HG02623 (cell line): ENCODE measurements around the gene MRGPRX4.
"Not testable (repeated sequence)": the region's sequence is repeated elsewhere in the genome, so short reads cannot be mapped to it uniquely, and the experiment has no call there.

Experiments used
- ATAC-seq: cut with Tn5 transposase; IDR thresholded peaks from one replicate; pipeline ENCODE4 v1.9.1; 2021; ENCODE audit warnings: moderate library complexity; ENCODE audit not compliant: unreplicated experiment

The MRGPRX4 gene

GRCh38 chr11:18172666-18173065 lies at the start of gene MRGPRX4:
Gene MRGPRX4 (plus strand): TSS chr11:18172837. CDS start chr11:18173257, 420 bp downstream.
- ATAC-seq = no peak

- ATAC-seq = not testable (repeated sequence)
These were observed 41.5 kb upstream of the MRGPRX4 start for GRCh38 chr11:18131115-18131514.

GRCh38 chr11:18132341-18132740 lies 40.3 kb upstream of the MRGPRX4 start, which contains the start of gene MRGPRX3:
Gene MRGPRX3 (plus strand): TSS chr11:18132571. CDS start chr11:18137203, 4,632 bp downstream.
- no peak for ATAC-seq

- no peak for ATAC-seq
These were observed 37.3 kb upstream of the MRGPRX4 start for GRCh38 chr11:18135308-18135707.

GRCh38 chr11:18137186-18137800 lies 35.3 kb upstream of the MRGPRX4 start:
- no peak for ATAC-seq

DNA sequence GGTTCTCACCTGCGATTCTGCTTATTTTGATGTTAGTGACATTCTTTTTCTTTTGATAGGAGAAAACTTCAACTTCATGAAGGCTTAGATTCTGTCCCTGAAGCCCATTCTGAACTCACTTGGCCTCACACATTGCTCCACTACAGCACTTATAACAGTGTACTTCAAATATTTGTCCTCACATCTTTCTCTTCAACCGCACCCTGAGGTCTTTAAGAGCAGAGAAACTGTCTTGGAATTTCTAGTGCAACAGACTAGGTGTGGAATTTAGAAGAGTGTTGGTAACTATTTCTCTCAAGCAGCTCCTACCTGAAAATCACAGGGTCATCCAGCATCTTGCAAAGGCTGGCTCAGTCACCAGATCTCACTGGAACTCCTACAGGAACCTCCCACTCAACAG lies 32.5 kb upstream of the MRGPRX4 start:
- ATAC-seq = no peak

DNA sequence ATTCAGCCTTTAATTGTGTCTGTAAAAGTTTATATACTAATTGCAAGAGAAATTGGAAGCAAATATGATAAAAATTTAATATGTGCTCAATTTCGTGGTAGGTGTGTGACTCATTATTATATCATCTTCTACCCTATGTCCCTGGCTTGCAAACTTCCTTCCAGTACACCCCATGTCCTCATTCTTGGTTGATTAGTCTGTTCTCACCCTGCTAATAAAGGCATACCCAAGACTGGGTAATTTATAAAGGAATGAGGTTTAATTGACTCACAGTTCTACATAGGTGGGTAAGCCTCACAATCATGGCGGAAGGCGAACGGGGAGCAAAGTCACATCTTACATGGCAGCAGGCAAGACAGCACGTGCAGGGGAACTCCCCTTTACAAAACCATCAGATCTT lies 28.4 kb upstream of the MRGPRX4 start:
- ATAC-seq = no peak

- ATAC-seq = no peak
These were observed 27.6 kb upstream of the MRGPRX4 start for GRCh38 chr11:18145025-18145424.

DNA sequence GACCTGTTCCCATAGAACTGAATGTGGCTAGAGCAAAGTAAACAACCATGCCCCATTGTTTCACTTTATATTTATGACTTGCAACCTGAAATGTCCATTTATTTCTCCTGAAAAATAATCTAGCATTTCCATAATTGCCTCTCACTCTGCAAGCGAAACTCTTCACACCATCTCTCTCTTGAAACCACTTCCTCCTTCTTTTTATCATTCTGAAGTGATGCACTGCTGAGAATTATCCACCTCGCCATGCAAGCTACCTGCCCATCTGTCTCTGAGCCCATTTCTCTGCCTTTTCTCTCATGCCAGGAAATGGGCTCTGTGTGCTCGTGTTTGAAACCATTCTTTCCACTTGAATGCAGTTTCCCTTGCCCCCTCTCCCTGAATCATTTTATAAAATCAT lies 26.8 kb upstream of the MRGPRX4 start:
- no peak for ATAC-seq

GRCh38 chr11:18151581-18151980 lies 21.1 kb upstream of the MRGPRX4 start:
- no peak for ATAC-seq

DNA sequence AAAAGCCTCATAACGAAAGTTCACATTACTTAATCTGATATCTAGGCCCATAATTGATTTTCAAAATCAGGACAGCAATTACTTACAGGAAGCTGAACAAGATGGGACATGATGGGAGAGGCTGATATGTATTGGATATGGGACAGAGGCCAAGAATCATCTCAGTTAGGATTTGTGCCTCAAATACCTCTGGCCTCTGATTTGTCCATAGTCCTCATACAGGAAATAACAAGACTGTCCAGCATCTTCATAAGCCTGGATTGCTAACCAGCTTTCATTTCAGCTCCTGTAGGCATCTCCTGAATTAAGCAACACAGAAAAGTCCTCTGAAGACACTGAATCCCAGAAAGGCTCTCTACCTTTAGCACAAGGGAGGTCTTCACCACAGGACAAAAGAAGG lies 4.3 kb upstream of the MRGPRX4 start:
- ATAC-seq = no peak

DNA sequence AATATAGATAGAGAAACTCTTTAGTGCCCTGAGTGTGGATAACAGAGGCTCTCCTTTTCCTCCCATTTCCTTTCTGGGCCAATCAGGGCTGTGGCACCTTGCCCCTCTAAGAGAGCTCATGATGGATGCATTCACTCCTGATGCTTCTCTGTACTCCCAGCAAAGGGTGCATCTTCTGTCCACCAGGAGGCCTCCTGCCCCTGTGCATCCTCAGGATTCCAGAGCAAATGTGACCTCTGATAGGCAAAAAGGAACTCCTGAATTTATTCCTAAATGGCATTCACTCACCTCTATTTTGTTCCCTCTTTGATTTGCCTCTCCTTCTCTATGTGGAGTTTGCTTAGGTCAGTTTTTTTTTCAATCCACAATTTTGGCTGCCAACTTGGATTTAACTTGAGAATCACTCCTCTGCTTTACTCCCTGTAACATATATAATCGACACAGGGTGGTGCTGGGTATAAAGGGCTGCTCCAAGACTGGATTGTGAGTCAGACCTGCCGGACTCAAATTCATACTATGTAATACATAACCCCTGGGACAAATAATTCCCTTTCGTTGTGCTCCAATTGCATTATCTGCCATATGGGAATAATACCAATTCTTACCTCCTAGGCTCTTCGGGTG lies 1.1 kb upstream of the MRGPRX4 start:
- ATAC-seq = no peak

DNA sequence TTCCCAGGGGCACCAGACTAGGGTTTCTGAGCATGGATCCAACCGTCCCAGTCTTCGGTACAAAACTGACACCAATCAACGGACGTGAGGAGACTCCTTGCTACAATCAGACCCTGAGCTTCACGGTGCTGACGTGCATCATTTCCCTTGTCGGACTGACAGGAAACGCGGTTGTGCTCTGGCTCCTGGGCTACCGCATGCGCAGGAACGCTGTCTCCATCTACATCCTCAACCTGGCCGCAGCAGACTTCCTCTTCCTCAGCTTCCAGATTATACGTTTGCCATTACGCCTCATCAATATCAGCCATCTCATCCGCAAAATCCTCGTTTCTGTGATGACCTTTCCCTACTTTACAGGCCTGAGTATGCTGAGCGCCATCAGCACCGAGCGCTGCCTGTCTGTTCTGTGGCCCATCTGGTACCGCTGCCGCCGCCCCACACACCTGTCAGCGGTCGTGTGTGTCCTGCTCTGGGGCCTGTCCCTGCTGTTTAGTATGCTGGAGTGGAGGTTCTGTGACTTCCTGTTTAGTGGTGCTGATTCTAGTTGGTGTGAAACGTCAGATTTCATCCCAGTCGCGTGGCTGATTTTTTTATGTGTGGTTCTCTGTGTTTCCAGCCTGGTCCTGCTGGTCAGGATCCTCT lies 709 bp downstream of the MRGPRX4 start:
- ATAC-seq = no peak

GRCh38 chr11:18188796-18189195 lies 16.2 kb downstream of the MRGPRX4 start:
- no peak for ATAC-seq

GRCh38 chr11:18189476-18190245 lies 17.0 kb downstream of the MRGPRX4 start:
- not testable (repeated sequence) for ATAC-seq

DNA sequence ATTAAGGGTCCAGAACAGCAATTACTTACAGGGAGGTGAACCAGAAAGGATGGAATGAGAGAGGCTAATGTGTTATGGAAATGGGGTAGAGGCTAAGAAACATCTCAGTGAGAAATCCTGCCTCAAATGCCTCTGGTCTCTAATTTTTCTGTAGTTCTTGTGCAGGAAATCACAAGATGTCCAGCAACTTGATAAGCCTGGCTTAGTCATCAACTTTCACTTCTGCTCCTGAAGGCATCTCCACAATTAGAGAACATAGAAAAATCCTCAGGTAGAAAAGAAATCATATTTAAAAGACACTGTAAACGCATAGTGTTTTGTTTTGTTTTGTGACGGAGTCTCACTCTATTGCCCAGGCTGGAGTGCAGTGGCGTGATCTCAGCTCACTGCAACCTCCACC lies 18.7 kb downstream of the MRGPRX4 start:
- ATAC-seq = no peak

DNA sequence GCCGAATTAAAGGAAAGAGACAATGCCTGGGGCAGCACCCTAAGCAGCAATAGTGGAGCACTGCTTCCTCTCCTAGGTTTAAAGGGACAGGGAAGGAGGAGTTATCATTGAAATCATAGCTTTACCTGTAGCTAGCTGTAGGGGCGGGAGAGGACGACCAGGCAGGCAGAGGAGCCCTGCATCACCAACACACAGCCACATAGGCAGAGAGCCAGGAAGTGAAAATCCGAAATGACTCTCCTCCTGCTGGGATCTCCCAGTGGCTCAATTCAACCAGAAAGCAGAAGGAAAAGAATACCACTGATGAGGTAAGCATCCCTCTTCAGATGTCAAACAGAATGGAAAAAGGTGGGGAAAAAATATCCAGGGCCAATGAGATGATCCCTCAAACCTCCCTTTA lies 20.4 kb downstream of the MRGPRX4 start:
- no peak for ATAC-seq

DNA sequence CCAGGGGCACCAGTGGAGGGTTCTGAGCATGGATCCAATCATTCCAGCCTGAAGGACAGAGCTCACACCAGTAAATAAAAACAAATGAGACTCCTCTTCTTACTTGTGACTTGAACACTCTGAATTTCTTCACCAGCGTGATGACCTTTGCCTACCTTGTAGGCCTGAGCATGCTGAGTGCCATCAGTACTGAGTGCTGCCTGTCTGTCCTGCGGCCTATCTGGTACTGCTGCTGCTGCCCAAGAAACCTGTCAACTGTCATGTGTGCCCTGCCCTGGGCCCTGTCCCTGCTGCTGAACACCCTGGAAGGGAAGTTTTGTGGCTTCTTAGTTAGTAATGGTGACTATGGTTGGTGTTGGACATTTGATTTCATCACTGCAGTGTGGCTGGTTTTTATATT lies 23.9 kb downstream of the MRGPRX4 start:
- no peak for ATAC-seq

GRCh38 chr11:18197738-18198137 lies 25.1 kb downstream of the MRGPRX4 start:
- ATAC-seq = not testable (repeated sequence)

DNA sequence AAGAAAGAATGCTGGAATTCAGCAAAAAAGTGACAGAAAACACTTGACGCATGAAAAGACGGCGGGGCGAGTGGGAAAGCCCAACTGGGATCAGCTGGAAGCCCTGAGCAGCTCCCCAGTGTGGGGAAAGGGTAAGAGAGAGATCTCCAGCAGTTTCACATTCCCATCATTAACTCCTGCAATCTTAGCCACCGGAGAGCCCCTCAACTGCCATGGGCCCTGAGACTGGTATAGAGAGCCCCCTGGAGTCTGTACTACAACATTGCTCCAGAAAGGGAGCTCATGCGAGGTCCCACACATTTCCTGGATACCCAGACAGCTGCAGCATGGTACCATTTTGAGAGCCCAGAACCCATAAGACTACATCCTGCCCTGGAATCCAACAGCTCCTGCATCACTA lies 31.1 kb downstream of the MRGPRX4 start:
- no peak for ATAC-seq

- no peak for ATAC-seq
These were observed 31.6 kb downstream of the MRGPRX4 start for GRCh38 chr11:18204220-18204619.

GRCh38 chr11:18204771-18205170 lies 32.1 kb downstream of the MRGPRX4 start:
- ATAC-seq = no peak
